Trophoblast cell (in vitro differentiated cells and primary cell): Measurements from ENCODE around the gene GPR4.

Source experiments
- DNase-seq, 2 donors: peaks; one replicate each; pipeline ENCODE4 v3.0.0-alpha.2; 2016
- H2AFZ ChIP-seq: 2 replicates; pipeline ENCODE4 v1.6.1; 2013; ENCODE audit warnings: low read length, moderate library complexity, mild to moderate bottlenecking; ENCODE audit not compliant: insufficient read depth, poor library complexity
- H2AK5ac ChIP-seq: 2 replicates; pipeline ENCODE4 v1.6.1; 2013; ENCODE audit warnings: mild to moderate bottlenecking, low read length
- H2BK120ac ChIP-seq: 2 replicates; pipeline ENCODE4 v1.6.1; 2013; ENCODE audit warnings: low read length, mild to moderate bottlenecking, moderate library complexity; ENCODE audit not compliant: insufficient read depth, poor library complexity
- H2BK12ac ChIP-seq: 2 replicates; pipeline ENCODE4 v1.6.1; 2013; ENCODE audit warnings: mild to moderate bottlenecking, low read length, moderate library complexity
- H2BK5ac ChIP-seq: 2 replicates; pipeline ENCODE4 v1.6.1; 2013; ENCODE audit warnings: low read length, low read depth, moderate library complexity, mild to moderate bottlenecking; ENCODE audit not compliant: poor library complexity
- H3K14ac ChIP-seq: 2 replicates; pipeline ENCODE4 v1.6.1; 2013; ENCODE audit warnings: mild to moderate bottlenecking, low read length
- H3K18ac ChIP-seq: 2 replicates; pipeline ENCODE4 v1.6.1; 2013; ENCODE audit warnings: mild to moderate bottlenecking, low read length
- H3K23ac ChIP-seq: 2 replicates; pipeline ENCODE4 v1.6.1; 2013; ENCODE audit warnings: low read length
- H3K27ac ChIP-seq: 2 replicates; pipeline ENCODE4 v1.5.1; 2013; ENCODE audit warnings: low read depth, mild to moderate bottlenecking, inconsistent platforms, low read length, moderate library complexity
- H3K27me3 ChIP-seq: 2 replicates; pipeline ENCODE4 v1.6.1; 2013; ENCODE audit warnings: inconsistent platforms, mild to moderate bottlenecking, low read length, moderate library complexity; ENCODE audit not compliant: insufficient read depth
- H3K36me3 ChIP-seq, 2 experiments: 1 replicate in 1 of 2; 2 replicates in 1 of 2; pipeline ENCODE4 v1.6.1; 2013; ENCODE audit warnings: low read length in 2 of 2, mild to moderate bottlenecking in 2 of 2, moderate library complexity in 1 of 2; ENCODE audit not compliant: insufficient read depth in 2 of 2, control insufficient read depth in 1 of 2
- H3K4ac ChIP-seq: 2 replicates; pipeline ENCODE4 v1.6.1; 2013; ENCODE audit warnings: low read depth, mild to moderate bottlenecking, low read length, moderate library complexity
- H3K4me1 ChIP-seq, 2 experiments: 1 replicate in 1 of 2; 2 replicates in 1 of 2; pipeline ENCODE4 v1.6.1; 2013; ENCODE audit warnings: low read length in 2 of 2, mild to moderate bottlenecking in 2 of 2, moderate library complexity in 1 of 2; ENCODE audit not compliant: insufficient read depth in 2 of 2, control insufficient read depth in 1 of 2
- H3K4me2 ChIP-seq: 2 replicates; pipeline ENCODE4 v1.6.1; 2013; ENCODE audit warnings: inconsistent platforms, mild to moderate bottlenecking, low read length, moderate library complexity
- H3K4me3 ChIP-seq: 2 replicates; pipeline ENCODE4 v1.5.1; 2013; ENCODE audit warnings: mild to moderate bottlenecking, low read depth, low read length, inconsistent platforms
- H3K79me1 ChIP-seq: one replicate; pipeline ENCODE4 v1.6.1; 2013; ENCODE audit warnings: low read length
- H3K79me2 ChIP-seq: 2 replicates; pipeline ENCODE4 v1.6.1; 2013; ENCODE audit warnings: low read length, mild to moderate bottlenecking; ENCODE audit not compliant: control insufficient read depth, insufficient read depth, poor library complexity
- H3K9ac ChIP-seq: 2 replicates; pipeline ENCODE4 v1.6.1; 2013; ENCODE audit warnings: mild to moderate bottlenecking, low read length
- H3K9me3 ChIP-seq: 2 replicates; pipeline ENCODE4 v1.6.1; 2013; ENCODE audit warnings: low read depth, mild to moderate bottlenecking, control low read depth, inconsistent platforms, low read length; ENCODE audit not compliant: insufficient read depth
- H4K12ac ChIP-seq: 2 replicates; pipeline ENCODE4 v1.6.1; 2013; ENCODE audit warnings: low read depth, mild to moderate bottlenecking, low read length, moderate library complexity
- H4K8ac ChIP-seq: 2 replicates; pipeline ENCODE4 v1.6.1; 2013; ENCODE audit warnings: low read depth, mild to moderate bottlenecking, low read length, moderate library complexity
- H4K91ac ChIP-seq: one replicate; pipeline ENCODE4 v1.6.1; 2013; ENCODE audit warnings: low read depth, mild to moderate bottlenecking, low read length, moderate library complexity
- WGBS: extraction: QIAGEN DNeasy Blood & Tissue Kit; methylation state at CpG from one replicate; pipeline ENCODE4 v1.1.7; 2013; ENCODE audit warnings: missing lambda C conversion rate; ENCODE audit not compliant: insufficient read length, insufficient coverage; ENCODE audit errors: extremely low coverage; 5-methylcytosine and 5-hydroxymethylcytosine counted together

GPR4 gene

DNA sequence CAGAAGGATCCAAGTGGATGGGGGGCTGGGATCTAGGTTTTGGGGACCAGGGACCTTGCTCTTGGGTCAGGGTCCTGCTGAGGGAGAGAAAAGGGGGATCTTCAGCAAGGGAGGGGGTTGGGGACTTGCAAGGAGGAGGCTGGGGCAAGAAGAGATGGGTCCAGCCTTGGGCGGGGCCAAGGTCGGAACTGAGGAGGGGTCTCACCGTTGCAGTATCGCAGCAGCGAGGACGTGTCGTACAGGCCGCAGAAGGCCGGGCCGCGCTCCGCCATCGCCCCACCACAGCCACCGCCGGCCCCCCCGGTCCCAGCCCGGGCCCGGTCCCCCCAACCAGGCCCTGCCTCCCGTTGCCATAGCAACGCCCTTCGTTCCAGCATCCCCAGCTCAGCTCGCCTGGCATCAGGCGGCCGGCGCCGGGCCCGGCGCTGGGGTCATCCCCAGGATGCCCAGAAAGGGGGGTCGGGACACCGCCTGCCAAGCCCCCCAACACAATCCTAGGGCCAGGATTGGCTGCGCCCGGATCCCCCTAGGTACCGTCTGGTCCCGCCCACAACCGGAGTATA, 43.1 kb upstream of the GPR4 start:
- H3K14ac ChIP-seq = no peak overlapping the region
- no peak overlapping the region for H2AK5ac ChIP-seq
- no peak overlapping the region for H4K12ac ChIP-seq
- no peak overlapping the region for H3K4me3 ChIP-seq
- no peak overlapping the region for H4K91ac ChIP-seq
- H2BK5ac ChIP-seq = no peak overlapping the region
- no CpG with 5 or more reads among the region's 35 CpGs for WGBS
- DNase-seq = no peak
- no peak overlapping the region for H2AFZ ChIP-seq
- peak overlapping the region; percentile 48 for H3K4me2 ChIP-seq
- no peak overlapping the region for H3K27ac ChIP-seq
- peaks cover 9% of the 10 kb centered on the region for H3K27me3 ChIP-seq
- H3K4me1 ChIP-seq = peaks cover 17 to 25% of the 10 kb centered on the region in 2 experiments
- no peak overlapping the region for H4K8ac ChIP-seq
- no peak overlapping the region for H2BK120ac ChIP-seq
- no peak overlapping the region for H3K18ac ChIP-seq
- H3K36me3 ChIP-seq = no peaks in the 10 kb centered on the region
- no peaks in the 10 kb centered on the region for H3K79me2 ChIP-seq
- peaks cover 2% of the 10 kb centered on the region for H3K9me3 ChIP-seq
- peaks cover 6% of the 10 kb centered on the region for H3K79me1 ChIP-seq
- H2BK12ac ChIP-seq = no peak overlapping the region
- H3K23ac ChIP-seq = no peak overlapping the region
- H3K4ac ChIP-seq = no peak overlapping the region
- no peak overlapping the region for H3K9ac ChIP-seq

GRCh38 chr19:45643927-45644771, 42.1 kb upstream of the GPR4 start:
- DNase-seq = no peak
- H3K79me2 ChIP-seq = no peaks in the 10 kb centered on the region
- no peak overlapping the region for H3K23ac ChIP-seq
- H4K91ac ChIP-seq = no peak overlapping the region
- no peak overlapping the region for H2BK12ac ChIP-seq
- no peak overlapping the region for H2BK120ac ChIP-seq
- H3K4me1 ChIP-seq = peaks cover 17 to 25% of the 10 kb centered on the region in 2 experiments
- H3K79me1 ChIP-seq = peaks cover 6% of the 10 kb centered on the region
- peaks cover 9% of the 10 kb centered on the region for H3K27me3 ChIP-seq
- no peaks in the 10 kb centered on the region for H3K36me3 ChIP-seq
- H3K14ac ChIP-seq = no peak overlapping the region
- no peak overlapping the region for H4K12ac ChIP-seq
- no peak overlapping the region for H2AFZ ChIP-seq
- H3K4ac ChIP-seq = no peak overlapping the region
- no peak overlapping the region for H3K18ac ChIP-seq
- no peak overlapping the region for H3K9ac ChIP-seq
- no peak overlapping the region for H3K4me3 ChIP-seq
- no peak overlapping the region for H2BK5ac ChIP-seq
- WGBS = no CpG with 5 or more reads among the region's 14 CpGs
- no peak overlapping the region for H2AK5ac ChIP-seq
- H3K27ac ChIP-seq = no peak overlapping the region
- H3K4me2 ChIP-seq = peak overlapping the region; percentile 66
- H4K8ac ChIP-seq = no peak overlapping the region
- peaks cover 2% of the 10 kb centered on the region for H3K9me3 ChIP-seq

- DNase-seq = peak; percentile 80 to 92
These were observed 41.3 kb upstream of the GPR4 start for GRCh38 chr19:45643024-45643926.

More at GRCh38 chr19:45643024-45643926, 41.3 kb upstream of the GPR4 start:
- Histone ChIP-seq H2AFZ (peak overlapping the region; percentile 82), H3K9ac (no peak overlapping the region), H2AK5ac (no peak overlapping the region), H3K27me3 (peaks cover 9% of the 10 kb centered on the region), H3K27ac (no peak overlapping the region), H2BK5ac (no peak overlapping the region), H3K9me3 (peaks cover 2% of the 10 kb centered on the region), H3K14ac (no peak overlapping the region), H4K12ac (peak overlapping the region; percentile 25), H3K79me1 (peaks cover 11% of the 10 kb centered on the region), H3K36me3 (no peaks in the 10 kb centered on the region), H2BK120ac (no peak overlapping the region), H3K79me2 (peaks cover 2% of the 10 kb centered on the region), H2BK12ac (no peak overlapping the region), H3K4me3 (no peak overlapping the region), H3K18ac (no peak overlapping the region), H3K4me2 (peak overlapping the region; percentile 66), H3K4ac (no peak overlapping the region), H3K23ac (no peak overlapping the region), H4K8ac (peak overlapping the region; percentile 35), H4K91ac (no peak overlapping the region), H3K4me1 (peaks cover 17 to 26% of the 10 kb centered on the region in 2 experiments)
- no CpG with 5 or more reads among the region's 39 CpGs for WGBS
